Measurements from ENCODE around the gene ENTPD2.

DNA sequence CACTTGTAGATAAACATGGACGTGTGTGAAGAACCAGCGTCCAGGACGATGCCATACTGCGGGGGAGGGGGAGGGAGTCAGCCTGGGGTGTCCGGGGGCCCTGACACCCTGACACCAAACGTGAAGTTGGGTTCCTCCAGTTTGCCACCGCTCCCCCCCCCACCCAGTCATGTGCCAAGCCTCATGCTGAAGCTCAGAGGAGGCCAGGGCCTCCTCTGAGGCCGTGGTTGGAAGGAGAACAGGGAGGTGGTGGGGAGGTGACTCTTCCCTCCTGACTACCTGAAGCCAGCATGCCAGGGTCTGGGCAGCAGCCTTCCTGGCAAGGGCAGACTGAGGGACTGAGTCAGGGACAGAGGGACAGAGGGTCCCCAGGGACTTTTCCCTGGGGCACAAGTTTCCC is 1.6 kb downstream of the ENTPD2 start:
- TF ChIP-seq TEAD4 (CRISPR knock-in tag; IDR thresholded peaks at IDR 0.05) (no peak), TCF7 (CRISPR knock-in tag; IDR thresholded peaks at IDR 0.05; ENCODE audit: low read depth) (no peak)
- TF ChIP-seq, protein P1, sequence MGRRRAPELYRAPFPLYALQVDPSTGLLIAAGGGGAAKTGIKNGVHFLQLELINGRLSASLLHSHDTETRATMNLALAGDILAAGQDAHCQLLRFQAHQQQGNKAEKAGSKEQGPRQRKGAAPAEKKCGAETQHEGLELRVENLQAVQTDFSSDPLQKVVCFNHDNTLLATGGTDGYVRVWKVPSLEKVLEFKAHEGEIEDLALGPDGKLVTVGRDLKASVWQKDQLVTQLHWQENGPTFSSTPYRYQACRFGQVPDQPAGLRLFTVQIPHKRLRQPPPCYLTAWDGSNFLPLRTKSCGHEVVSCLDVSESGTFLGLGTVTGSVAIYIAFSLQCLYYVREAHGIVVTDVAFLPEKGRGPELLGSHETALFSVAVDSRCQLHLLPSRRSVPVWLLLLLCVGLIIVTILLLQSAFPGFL (CRISPR knock-in tag; IDR thresholded peaks at IDR 0.05; ENCODE audit: borderline replicate concordance) = no peak
- TF ChIP-seq, protein P2, sequence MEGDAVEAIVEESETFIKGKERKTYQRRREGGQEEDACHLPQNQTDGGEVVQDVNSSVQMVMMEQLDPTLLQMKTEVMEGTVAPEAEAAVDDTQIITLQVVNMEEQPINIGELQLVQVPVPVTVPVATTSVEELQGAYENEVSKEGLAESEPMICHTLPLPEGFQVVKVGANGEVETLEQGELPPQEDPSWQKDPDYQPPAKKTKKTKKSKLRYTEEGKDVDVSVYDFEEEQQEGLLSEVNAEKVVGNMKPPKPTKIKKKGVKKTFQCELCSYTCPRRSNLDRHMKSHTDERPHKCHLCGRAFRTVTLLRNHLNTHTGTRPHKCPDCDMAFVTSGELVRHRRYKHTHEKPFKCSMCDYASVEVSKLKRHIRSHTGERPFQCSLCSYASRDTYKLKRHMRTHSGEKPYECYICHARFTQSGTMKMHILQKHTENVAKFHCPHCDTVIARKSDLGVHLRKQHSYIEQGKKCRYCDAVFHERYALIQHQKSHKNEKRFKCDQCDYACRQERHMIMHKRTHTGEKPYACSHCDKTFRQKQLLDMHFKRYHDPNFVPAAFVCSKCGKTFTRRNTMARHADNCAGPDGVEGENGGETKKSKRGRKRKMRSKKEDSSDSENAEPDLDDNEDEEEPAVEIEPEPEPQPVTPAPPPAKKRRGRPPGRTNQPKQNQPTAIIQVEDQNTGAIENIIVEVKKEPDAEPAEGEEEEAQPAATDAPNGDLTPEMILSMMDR (IDR thresholded peaks at IDR 0.05) = no peak
- TF ChIP-seq, protein P3, sequence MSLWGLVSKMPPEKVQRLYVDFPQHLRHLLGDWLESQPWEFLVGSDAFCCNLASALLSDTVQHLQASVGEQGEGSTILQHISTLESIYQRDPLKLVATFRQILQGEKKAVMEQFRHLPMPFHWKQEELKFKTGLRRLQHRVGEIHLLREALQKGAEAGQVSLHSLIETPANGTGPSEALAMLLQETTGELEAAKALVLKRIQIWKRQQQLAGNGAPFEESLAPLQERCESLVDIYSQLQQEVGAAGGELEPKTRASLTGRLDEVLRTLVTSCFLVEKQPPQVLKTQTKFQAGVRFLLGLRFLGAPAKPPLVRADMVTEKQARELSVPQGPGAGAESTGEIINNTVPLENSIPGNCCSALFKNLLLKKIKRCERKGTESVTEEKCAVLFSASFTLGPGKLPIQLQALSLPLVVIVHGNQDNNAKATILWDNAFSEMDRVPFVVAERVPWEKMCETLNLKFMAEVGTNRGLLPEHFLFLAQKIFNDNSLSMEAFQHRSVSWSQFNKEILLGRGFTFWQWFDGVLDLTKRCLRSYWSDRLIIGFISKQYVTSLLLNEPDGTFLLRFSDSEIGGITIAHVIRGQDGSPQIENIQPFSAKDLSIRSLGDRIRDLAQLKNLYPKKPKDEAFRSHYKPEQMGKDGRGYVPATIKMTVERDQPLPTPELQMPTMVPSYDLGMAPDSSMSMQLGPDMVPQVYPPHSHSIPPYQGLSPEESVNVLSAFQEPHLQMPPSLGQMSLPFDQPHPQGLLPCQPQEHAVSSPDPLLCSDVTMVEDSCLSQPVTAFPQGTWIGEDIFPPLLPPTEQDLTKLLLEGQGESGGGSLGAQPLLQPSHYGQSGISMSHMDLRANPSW (CRISPR knock-in tag; conservative IDR thresholded peaks at IDR 0.05; ENCODE audit: low read depth) = no peak
